GM12865 (cell line): ENCODE data around the gene EFCAB9.

Source experiments
- DNase-seq: peaks from one replicate; pipeline ENCODE4 v3.0.0; 2010; ENCODE audit warnings: low read depth
- H3K4me3 ChIP-seq: 2 replicates; pipeline ENCODE4 v1.5.1; 2011; ENCODE audit warnings: mild to moderate bottlenecking, low read depth, low read length, control low read depth
- TF ChIP-seq, protein P1 (sequence below): IDR thresholded peaks from 2 replicates; pipeline ENCODE4 v1.5.1; 2011; ENCODE audit warnings: low read length, control low read depth, low read depth, inconsistent platforms; ENCODE audit not compliant: insufficient read depth; ENCODE audit errors: missing control alignments

The EFCAB9 gene

DNA sequence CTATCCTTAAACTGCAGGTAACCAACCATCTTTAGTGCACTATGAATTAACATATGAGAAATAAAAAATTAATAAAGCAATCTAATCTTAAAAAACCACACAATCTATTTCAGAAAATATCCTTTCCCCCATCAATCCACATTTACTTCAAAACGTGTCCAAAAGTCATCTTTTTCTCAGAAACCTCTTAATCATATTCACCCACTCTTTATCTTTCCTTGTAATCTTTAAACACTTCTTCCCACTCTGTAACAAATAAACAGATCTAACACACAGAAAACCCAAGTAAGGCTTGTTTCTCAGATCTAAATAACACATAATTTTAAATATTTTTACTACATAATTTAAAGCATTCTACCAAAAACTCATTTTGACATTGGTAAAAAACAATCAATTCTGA is 44.4 kb downstream of the EFCAB9 start:
- no peak overlapping the region for H3K4me3 ChIP-seq
- TF ChIP-seq, protein P1, sequence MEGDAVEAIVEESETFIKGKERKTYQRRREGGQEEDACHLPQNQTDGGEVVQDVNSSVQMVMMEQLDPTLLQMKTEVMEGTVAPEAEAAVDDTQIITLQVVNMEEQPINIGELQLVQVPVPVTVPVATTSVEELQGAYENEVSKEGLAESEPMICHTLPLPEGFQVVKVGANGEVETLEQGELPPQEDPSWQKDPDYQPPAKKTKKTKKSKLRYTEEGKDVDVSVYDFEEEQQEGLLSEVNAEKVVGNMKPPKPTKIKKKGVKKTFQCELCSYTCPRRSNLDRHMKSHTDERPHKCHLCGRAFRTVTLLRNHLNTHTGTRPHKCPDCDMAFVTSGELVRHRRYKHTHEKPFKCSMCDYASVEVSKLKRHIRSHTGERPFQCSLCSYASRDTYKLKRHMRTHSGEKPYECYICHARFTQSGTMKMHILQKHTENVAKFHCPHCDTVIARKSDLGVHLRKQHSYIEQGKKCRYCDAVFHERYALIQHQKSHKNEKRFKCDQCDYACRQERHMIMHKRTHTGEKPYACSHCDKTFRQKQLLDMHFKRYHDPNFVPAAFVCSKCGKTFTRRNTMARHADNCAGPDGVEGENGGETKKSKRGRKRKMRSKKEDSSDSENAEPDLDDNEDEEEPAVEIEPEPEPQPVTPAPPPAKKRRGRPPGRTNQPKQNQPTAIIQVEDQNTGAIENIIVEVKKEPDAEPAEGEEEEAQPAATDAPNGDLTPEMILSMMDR = no peak
- DNase-seq = no peak

DNA sequence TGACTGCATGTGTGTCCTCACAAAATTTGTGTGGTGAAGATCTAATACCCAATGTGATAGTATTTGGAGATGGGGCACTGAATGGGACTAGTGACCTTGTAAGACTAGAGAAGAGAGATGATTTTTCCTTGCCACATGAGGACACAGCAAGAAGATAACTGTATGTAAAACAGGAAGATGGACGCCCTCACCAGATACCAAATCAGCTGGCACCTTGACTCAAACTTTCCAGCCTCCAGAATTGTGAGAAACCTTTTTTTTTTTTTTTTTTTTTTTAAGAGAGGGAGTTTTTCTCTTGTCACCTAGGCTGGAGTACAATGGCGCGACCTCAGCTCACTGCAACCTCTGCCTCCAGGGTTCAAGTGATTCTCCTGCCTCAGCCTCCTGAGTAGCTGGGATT is 49.3 kb downstream of the EFCAB9 start:
- TF ChIP-seq, protein P1 = no peak
- no peak overlapping the region for H3K4me3 ChIP-seq
- no peak for DNase-seq

DNA sequence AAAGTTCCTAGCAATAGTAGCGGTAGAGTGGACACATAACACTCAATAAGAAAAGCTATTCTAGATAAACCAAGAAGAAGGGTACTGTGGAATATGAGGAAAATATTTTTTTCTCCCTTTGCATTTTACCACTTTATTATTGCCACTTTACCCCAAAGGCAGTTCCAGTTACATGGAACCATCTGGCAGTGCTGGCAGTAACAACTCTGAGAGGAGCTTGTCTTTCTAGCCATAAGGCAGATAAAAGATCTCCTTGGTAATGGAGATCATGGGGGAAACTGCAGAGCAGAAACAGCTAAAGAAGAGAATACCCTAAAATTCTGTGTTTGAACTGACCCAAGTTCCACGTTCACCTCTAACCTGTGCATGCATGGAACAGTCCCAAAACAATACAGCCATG is 51.1 kb downstream of the EFCAB9 start:
- no peak overlapping the region for H3K4me3 ChIP-seq
- DNase-seq = no peak
- TF ChIP-seq, protein P1 = no peak

DNA sequence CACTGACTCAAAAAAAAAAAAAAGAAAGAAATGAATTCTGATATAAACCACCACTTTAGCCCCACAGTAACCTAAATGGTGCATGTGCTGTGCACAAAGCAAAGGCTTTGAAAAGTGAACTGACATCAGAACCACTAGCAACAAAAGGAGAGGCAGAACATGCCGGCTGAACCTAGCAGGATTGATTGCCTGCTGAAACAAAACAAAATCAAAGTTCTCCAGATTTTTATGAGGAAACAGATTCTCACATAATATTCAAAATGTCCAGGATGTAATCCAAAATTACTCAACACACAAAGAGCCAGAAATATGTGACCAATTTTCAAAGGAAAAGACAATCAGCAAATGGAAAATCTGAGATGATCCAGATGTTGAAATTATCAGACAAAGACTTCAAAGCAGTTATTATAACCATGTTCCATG is 51.7 kb downstream of the EFCAB9 start:
- H3K4me3 ChIP-seq = no peak overlapping the region
- TF ChIP-seq, protein P1 = no peak
- DNase-seq = no peak

DNA sequence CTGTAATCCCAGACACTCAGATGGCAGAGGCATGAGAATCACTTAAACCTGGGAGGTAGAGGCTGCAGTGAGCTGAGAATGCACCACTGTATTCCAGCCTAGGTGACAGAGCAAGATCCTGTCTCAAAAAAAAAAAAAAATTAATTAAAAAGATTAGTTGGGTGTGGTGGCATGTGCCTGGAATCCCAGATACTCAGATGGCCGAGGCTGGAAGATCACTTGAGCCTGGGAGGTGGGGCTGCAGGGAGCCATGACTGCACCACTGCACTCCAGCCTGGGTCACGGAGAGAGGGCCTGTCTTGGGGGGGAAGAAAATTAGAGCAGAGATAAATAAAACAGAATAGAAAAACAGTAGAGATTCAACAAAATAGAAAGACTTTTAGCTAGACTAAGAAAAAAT is 54.7 kb downstream of the EFCAB9 start:
- H3K4me3 ChIP-seq = no peak overlapping the region
- no peak for DNase-seq
- TF ChIP-seq, protein P1 = no peak

DNA sequence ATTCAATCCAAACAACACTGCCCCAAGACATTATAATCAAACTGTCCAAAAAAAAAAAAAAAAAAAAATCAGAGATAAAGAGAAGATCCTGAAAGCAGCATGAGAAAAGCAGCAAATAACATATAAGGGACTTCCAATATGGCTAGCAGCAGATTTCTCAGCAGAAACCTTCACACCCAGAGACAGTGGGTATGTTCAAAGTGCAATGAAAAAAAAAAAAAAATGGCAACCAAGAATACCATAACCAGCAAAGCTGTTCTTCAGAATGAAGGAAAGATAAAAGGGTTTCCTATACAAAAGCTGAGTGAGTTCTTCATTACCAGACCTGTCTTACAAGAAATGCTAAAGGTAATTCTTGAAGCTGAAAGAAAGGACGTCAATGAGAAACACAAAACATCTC is 57.4 kb downstream of the EFCAB9 start:
- H3K4me3 ChIP-seq = no peak overlapping the region
- no peak for DNase-seq
- TF ChIP-seq, protein P1 = no peak

DNA sequence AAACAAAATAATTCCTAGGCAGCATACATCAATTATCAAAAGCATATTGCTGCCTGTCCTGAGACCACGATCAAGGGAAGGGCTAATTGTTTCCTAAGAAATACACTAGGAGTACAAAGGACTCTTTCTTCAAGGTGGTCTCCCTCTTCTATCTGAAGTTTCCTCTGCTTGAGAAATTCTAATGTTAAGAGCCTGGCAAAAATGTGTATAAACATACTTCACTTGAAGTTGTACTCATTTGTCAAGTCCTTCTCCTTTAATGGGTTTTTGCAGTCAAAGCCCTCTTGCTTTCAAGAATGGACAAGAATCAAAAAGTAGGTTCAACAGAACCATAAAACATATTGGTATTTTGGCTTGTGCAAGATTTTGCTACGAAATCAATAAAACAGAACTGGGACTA is 58.5 kb downstream of the EFCAB9 start:
- DNase-seq = no peak
- TF ChIP-seq, protein P1 = no peak
- no peak overlapping the region for H3K4me3 ChIP-seq
